GM19395 (cell line): ENCODE data around the gene GUCY2D.
"Not testable (repeated sequence)": the region's sequence is repeated elsewhere in the genome, so short reads cannot be mapped to it uniquely, and the experiment has no call there.

Source experiments
- ATAC-seq: cut with Tn5 transposase; IDR thresholded peaks from one replicate; pipeline ENCODE4 v1.9.1; 2021; ENCODE audit warnings: mild to moderate bottlenecking, moderate library complexity; ENCODE audit not compliant: unreplicated experiment

The GUCY2D gene

DNA sequence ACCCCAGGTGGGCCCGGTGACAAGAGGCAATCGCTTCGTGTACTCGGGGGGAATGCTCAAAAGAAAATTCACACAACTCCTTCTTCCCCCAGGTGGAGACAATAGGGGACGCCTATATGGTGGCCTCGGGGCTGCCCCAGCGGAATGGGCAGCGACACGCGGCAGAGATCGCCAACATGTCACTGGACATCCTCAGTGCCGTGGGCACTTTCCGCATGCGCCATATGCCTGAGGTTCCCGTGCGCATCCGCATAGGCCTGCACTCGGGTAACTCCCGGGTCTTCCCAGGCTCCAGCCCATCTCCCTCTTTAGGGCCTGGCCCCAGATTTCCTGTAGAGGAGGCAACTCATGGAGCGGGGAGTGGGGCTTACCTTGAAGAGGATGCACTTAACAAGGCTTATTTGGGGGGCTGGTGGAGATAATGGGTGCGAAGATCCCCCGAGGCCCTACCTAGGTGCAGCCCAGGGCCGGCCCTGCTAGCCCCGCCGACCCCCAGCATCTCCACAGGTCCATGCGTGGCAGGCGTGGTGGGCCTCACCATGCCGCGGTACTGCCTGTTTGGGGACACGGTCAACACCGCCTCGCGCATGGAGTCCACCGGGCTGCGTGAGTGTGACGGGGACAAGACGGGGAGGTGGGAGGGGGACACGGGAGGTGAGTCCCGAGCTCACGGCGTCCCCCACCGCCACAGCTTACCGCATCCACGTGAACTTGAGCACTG is 13.0 kb downstream of the GUCY2D start:
- no peak for ATAC-seq

- ATAC-seq: no peak
These were observed 13.7 kb downstream of the GUCY2D start for GRCh38 chr17:8015957-8016631.

DNA sequence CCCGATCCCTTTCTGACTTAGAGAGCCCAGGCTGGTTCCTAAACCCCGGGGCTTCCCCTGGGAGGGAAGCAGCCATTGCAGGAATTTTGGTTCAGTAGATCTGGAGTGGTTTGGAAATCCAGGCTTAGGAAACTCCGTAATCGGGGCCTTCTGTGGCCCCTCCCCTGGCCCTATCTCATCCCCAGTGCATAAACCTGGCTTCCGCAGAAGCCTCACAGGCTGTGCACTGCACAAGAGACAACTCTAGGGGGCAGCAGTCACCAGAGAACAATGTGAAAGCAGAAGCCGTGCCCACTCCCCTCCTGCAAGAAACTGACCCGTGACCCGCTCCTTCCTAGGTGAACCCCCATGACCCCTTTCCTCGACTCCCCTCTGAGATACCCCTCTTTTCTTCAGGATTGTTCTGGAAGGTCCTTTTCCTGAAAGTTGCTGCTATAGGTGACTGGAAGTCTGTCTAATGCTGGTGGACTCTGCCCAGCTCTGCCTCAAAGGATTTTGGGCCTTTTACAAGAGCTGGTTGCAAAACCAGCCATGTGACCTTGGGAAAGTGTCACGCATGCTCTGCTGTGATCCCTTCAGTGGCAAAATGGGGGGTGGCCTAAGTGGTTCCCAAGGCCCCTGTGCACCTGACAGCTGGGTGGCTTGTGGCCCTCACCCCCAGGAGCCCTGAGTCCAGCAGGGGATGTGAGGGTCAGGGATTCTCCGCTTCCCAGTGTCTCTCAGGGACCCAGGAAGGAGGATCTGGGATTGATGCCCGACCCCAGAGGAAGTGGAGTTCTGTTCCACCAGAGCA is 14.4 kb downstream of the GUCY2D start:
- no peak for ATAC-seq

- ATAC-seq: no peak
These were observed 16.0 kb downstream of the GUCY2D start for GRCh38 chr17:8018436-8018835.

GRCh38 chr17:8019166-8019565 is 16.8 kb downstream of the GUCY2D start:
- no peak for ATAC-seq

GRCh38 chr17:8019665-8020650 is 17.5 kb downstream of the GUCY2D start:
- ATAC-seq: no peak

GRCh38 chr17:8020776-8021564 is 18.6 kb downstream of the GUCY2D start:
- no peak for ATAC-seq

GRCh38 chr17:8021565-8022359 is 19.3 kb downstream of the GUCY2D start:
- no peak for ATAC-seq

DNA sequence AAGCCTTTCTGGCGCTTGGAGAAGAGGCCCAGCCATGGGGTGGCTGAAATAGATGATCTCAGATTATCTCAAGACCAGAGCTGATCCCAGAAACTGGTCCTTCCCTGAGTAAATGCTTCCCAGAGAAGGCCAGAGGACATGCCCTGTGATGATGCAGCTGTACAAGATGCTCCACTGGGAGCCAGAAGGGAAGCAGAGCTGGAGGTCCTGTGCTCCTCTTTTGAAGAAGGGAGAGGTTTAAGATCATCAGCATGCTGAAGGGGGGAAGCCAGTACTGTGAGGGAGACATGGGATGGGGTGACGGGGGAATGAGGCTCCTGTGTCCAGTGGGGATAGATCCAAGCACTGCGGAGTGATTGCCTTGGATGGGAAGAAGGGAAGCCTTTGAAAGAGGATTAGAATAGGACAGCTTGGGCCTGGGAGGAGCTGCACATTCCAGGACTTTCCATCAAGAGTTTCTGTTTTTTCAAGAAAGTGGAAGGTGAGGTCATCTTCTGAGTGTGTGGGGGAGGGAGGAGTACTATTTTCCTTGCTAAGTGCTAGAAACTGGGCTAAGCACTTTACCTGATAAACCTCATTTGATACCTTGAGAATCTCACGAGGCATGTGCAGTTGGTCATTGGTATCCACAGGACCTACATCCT is 20.1 kb downstream of the GUCY2D start:
- ATAC-seq: no peak

- ATAC-seq: not testable (repeated sequence)
These were observed 21.7 kb downstream of the GUCY2D start for GRCh38 chr17:8024161-8024560.

GRCh38 chr17:8025176-8025911 is 22.9 kb downstream of the GUCY2D start:
- no peak for ATAC-seq

- no peak for ATAC-seq
These were observed 26.7 kb downstream of the GUCY2D start for GRCh38 chr17:8029121-8029520.

DNA sequence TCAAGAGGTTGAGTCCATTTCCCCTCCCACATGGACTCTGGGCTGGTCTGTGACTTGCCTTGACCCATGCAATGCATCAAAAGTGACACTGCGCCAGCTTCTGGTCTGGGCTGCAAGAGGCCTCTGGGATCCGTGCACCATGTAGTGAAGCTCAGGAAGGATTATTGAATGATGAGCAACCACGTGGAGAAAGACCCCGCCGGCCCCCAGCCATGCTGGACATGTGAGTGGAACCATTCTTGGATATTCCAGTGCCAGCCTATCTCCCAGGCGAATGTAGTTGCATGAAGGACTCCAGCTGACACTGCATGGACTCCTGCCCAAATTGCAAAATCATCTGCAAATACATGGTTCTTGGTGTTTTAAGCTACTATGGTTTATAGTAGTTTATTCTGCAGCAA is 28.8 kb downstream of the GUCY2D start:
- ATAC-seq: no peak

DNA sequence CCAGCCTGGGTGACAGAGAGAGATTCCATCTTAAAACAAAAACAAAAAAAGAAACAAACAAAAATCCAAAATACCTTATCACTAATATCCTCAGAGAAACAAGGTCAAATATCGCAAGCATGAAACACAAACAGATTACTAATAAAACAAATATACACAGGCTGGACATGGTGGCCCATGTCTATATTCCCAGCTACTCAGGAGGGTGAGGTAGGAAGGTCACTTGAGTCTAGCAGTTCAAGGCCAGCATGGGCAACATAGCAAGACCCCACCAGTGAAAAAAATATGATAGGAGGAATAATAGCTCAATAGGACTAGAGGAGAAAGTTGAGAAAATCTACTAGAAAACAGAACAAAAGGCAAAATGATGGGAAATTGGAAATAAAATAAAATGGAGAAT is 29.5 kb downstream of the GUCY2D start:
- ATAC-seq: no peak

GRCh38 chr17:8032442-8032841 is 30.0 kb downstream of the GUCY2D start:
- ATAC-seq: no peak

DNA sequence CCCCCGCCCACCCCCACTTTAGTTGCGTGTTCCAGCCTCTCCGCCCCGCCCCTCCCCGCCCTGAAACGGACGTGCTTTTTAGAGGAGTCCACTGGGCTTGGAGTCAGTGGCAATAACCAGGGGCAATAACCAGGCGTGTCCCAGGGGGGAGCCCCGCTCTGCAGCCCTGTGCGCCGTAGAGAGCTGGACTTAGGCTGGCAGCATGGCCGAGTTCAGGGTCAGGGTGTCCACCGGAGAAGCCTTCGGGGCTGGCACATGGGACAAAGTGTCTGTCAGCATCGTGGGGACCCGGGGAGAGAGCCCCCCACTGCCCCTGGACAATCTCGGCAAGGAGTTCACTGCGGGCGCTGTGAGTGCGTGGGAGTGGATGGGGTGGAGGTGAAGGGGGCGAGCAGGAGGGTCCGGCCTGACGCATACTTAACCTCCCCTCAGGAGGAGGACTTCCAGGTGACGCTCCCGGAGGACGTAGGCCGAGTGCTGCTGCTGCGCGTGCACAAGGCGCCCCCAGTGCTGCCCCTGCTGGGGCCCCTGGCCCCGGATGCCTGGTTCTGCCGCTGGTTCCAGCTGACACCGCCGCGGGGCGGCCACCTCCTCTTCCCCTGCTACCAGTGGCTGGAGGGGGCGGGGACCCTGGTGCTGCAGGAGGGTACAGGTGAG is 36.7 kb downstream of the GUCY2D start, which contains the start of gene ALOX15B:
Gene ALOX15B, plus strand, starts transcription at position 106 of the 657 bp plus-strand sequence. Its CDS starts 97 bp downstream, at position 203.
- ATAC-seq: no peak

- ATAC-seq: no peak
These were observed 37.3 kb downstream of the GUCY2D start for GRCh38 chr17:8039611-8040168.
